ENCODE measurements around the gene CD300C. TPM values are rescaled to one million over a fixed set of nuclear protein-coding genes. Genes with fewer than 3 reads are reported as not detected.
"Not testable (repeated sequence)": the region's sequence is repeated elsewhere in the genome, so short reads cannot be mapped to it uniquely, and the experiment has no call there.

The CD300C gene
- total RNA-seq, 6 donors from 2014 or later, result 0.98 to 19.4 (median 9.7) TPM

GRCh38 chr17:74574489-74575142 lies 28.7 kb upstream of the CD300C start:
- TF ChIP-seq POLR2AphosphoS5 (IDR thresholded peaks at IDR 0.05) (no peak), CTCF (IDR thresholded peaks at IDR 0.05) (no peak), EP300 (IDR thresholded peaks at IDR 0.05) (no peak), POLR2A (IDR thresholded peaks at IDR 0.05) (no peak)

GRCh38 chr17:74573635-74574034 lies 27.7 kb upstream of the CD300C start:
- not testable (repeated sequence) for H3K27ac ChIP-seq; H3K27me3 ChIP-seq; H3K9me3 ChIP-seq; ATAC-seq (ENCODE audit: low FRiP score in 2 of 2); H3K4me3 ChIP-seq; H3K4me1 ChIP-seq; H3K36me3 ChIP-seq; DNase-seq

More at GRCh38 chr17:74574489-74575142, 28.7 kb upstream of the CD300C start:
- no peaks in the 10 kb centered on the region for H3K27me3 ChIP-seq
- H3K36me3 ChIP-seq, result no peaks in the 10 kb centered on the region
- peaks cover 0 to 4% (median 0%) of the 10 kb centered on the region in 4 donors for H3K4me1 ChIP-seq
- H3K27ac ChIP-seq, result no peak overlapping the region
- WGBS, 2 donors, result 70 to 79% methylated on average over 5 of the region's 5 CpGs
- no peak overlapping the region for H3K4me3 ChIP-seq
- ATAC-seq (ENCODE audit: low FRiP score in 2 of 2) (no peak), DNase-seq (no peak)
- H3K9me3 ChIP-seq, result no peaks in the 10 kb centered on the region

- Histone ChIP-seq H3K4me1 (peaks cover 0 to 4% (median 1%) of the 10 kb centered on the region in 4 donors), H3K27ac (no peak overlapping the region), H3K36me3 (no peaks in the 10 kb centered on the region), H3K4me3 (no peak overlapping the region), H3K27me3 (no peaks in the 10 kb centered on the region), H3K9me3 (no peaks in the 10 kb centered on the region)
- 64 to 76% methylated on average over 3 of the region's 3 CpGs for WGBS, 2 donors
- no peak for TF ChIP-seq CTCF (IDR thresholded peaks at IDR 0.05)
- TF ChIP-seq POLR2A (IDR thresholded peaks at IDR 0.05), result no peak
- TF ChIP-seq POLR2AphosphoS5 (IDR thresholded peaks at IDR 0.05), result no peak
- no peak for TF ChIP-seq EP300 (IDR thresholded peaks at IDR 0.05)
- DNase-seq (no peak), ATAC-seq (ENCODE audit: low FRiP score in 2 of 2) (no peak)
Measured at GRCh38 chr17:74573169-74573568, 27.3 kb upstream of the CD300C start.

GRCh38 chr17:74571621-74572270 lies 25.8 kb upstream of the CD300C start:
- H3K36me3 ChIP-seq, result no peaks in the 10 kb centered on the region
- ATAC-seq (ENCODE audit: low FRiP score in 2 of 2), result no peak
- WGBS, 2 donors, result 73 to 77% methylated on average over 4 of the region's 4 CpGs

GRCh38 chr17:74569020-74570003 lies 23.4 kb upstream of the CD300C start:
- WGBS, 2 donors, result 54 to 70% methylated on average over 19 to 32 of the region's 32 CpGs

More at GRCh38 chr17:74571621-74572270, 25.8 kb upstream of the CD300C start:
- Histone ChIP-seq H3K9me3 (no peaks in the 10 kb centered on the region), H3K4me1 (peaks cover 0 to 4% (median 1%) of the 10 kb centered on the region in 4 donors), H3K27me3 (no peaks in the 10 kb centered on the region), H3K27ac (no peak overlapping the region), H3K4me3 (no peak overlapping the region)
- DNase-seq, result no peak
- TF ChIP-seq POLR2AphosphoS5 (IDR thresholded peaks at IDR 0.05) (no peak), EP300 (IDR thresholded peaks at IDR 0.05) (no peak)

More at GRCh38 chr17:74569020-74570003, 23.4 kb upstream of the CD300C start:
- Histone ChIP-seq H3K36me3 (no peaks in the 10 kb centered on the region), H3K4me3 (no peak overlapping the region), H3K4me1 (peaks cover 0 to 4% (median 1%) of the 10 kb centered on the region in 4 donors), H3K9me3 (no peaks in the 10 kb centered on the region), H3K27me3 (no peaks in the 10 kb centered on the region), H3K27ac (peak overlapping the region in 1 of 4 donors; percentile 49)
- TF ChIP-seq CTCF (IDR thresholded peaks at IDR 0.05) (no peak), EP300 (IDR thresholded peaks at IDR 0.05) (peak in 1 of 4 donors; percentile 17), POLR2AphosphoS5 (IDR thresholded peaks at IDR 0.05) (peak; percentile 5 to 76), POLR2A (IDR thresholded peaks at IDR 0.05) (peak in 1 of 4 donors; percentile 28)
- ATAC-seq (ENCODE audit: low FRiP score in 2 of 2), result peak; percentile 71 to 93
- DNase-seq, result peak in 1 of 2 donors; percentile 80

Data from upper lobe of left lung (tissue), 6 donors.